GM12878 (cell line): ENCODE data around the gene CDC42EP1. TPM values are rescaled to one million over a fixed set of nuclear protein-coding genes. Genes with fewer than 3 reads are reported as not detected.
"Not testable (repeated sequence)": the region's sequence is repeated elsewhere in the genome, so short reads cannot be mapped to it uniquely, and the experiment has no call there.

ENCODE experiments used
- ATAC-seq: fragments of 200-7000 bp; cut with Tn5 transposase; 3 replicates; pipeline ENCODE4 v1.9.1; 2020; ENCODE audit warnings: mild to moderate bottlenecking, moderate library complexity
- BruUV-seq: library from RNA; stranded (reverse); fragments of 400-500 nt; replicated peaks from 2 replicates; lab custom pipeline; 2021; lab: Mats Ljungman, UMichigan
- CTCF ChIA-PET: fragments of 300-600 bp; sonication (Branson Sonifier 250); formaldehyde crosslinking; extraction: SDS; loops from one replicate; lab custom pipeline; 2021; ENCODE audit warnings: inconsistent platforms; lab: Yijun Ruan, JAX
- POLR2A ChIA-PET: fragments of 350-600 bp; formaldehyde crosslinking; extraction: SDS; loops from one replicate; lab custom pipeline; 2021; ENCODE audit warnings: inconsistent platforms; lab: Charles Lee
- RAD21 ChIA-PET: fragments of 300-600 bp; sonication (Branson Sonifier 250); formaldehyde crosslinking; loops from one replicate; lab custom pipeline; 2023; ENCODE audit warnings: antibody characterized with exemption; ENCODE audit not compliant: unreplicated experiment; lab: Charles Lee
- SMC1A ChIA-PET: fragments of 300-600 bp; sonication (Branson Sonifier 250); formaldehyde crosslinking; loops from one replicate; lab custom pipeline; 2023; ENCODE audit not compliant: unreplicated experiment, uncharacterized antibody; lab: Charles Lee
- DNase-seq: peaks from one replicate; pipeline ENCODE4 v3.0.0-alpha.2; 2011; ENCODE audit warnings: low read depth, low spot score
- FAIRE-seq: peaks from 3 replicates; lab custom pipeline; 2011; peaks lifted over from hg19 to GRCh38; lab: Jason Lieb, UNC
- H2AFZ ChIP-seq: 2 replicates; pipeline ENCODE4 v1.6.0; 2011; ENCODE audit warnings: low read depth, low read length, control low read depth; ENCODE audit not compliant: control insufficient read depth
- H3K27ac ChIP-seq: 2 replicates; pipeline ENCODE4 v1.5.1; 2011; ENCODE audit warnings: control low read depth; ENCODE audit not compliant: control insufficient read depth, insufficient read depth
- H3K27me3 ChIP-seq, 2 experiments: replicated peaks in 1 of 2; 2 replicates each; pipeline versions ENCODE4 v1.6.0 to v1.6.1; 2011; ENCODE audit warnings: low read length in 1 of 2; ENCODE audit not compliant: control insufficient read depth in 2 of 2, insufficient read depth in 2 of 2
- H3K36me3 ChIP-seq, 2 experiments: 2 replicates each; pipeline ENCODE4 v1.5.1; 2011; ENCODE audit warnings: low read length in 1 of 2; ENCODE audit not compliant: control insufficient read depth in 2 of 2, insufficient read depth in 2 of 2
- H3K4me1 ChIP-seq: 2 replicates; pipeline ENCODE4 v1.6.1; 2011; ENCODE audit warnings: mild to moderate bottlenecking, low read length, moderate library complexity, mixed read lengths; ENCODE audit not compliant: control insufficient read depth, insufficient read depth
- H3K4me2 ChIP-seq: 2 replicates; pipeline ENCODE4 v1.6.0; 2011; ENCODE audit warnings: control low read depth; ENCODE audit not compliant: control insufficient read depth, insufficient read depth
- H3K4me3 ChIP-seq: fragments of 200-600 bp; sonication (generic); 2 replicates; pipeline ENCODE4 v1.5.1; 2016
- H3K79me2 ChIP-seq: 2 replicates; pipeline ENCODE4 v1.6.0; 2011; ENCODE audit warnings: low read length; ENCODE audit not compliant: control insufficient read depth, insufficient read depth
- H3K9ac ChIP-seq: 2 replicates; pipeline ENCODE4 v1.8.0; 2011; ENCODE audit warnings: low read length, control low read depth, mixed read lengths; ENCODE audit not compliant: control insufficient read depth, insufficient read depth
- H3K9me3 ChIP-seq: replicated peaks from 3 replicates; pipeline ENCODE4 v1.5.1; 2011; ENCODE audit warnings: mild to moderate bottlenecking, low read length; ENCODE audit not compliant: control insufficient read depth, insufficient read depth
- H4K20me1 ChIP-seq: 2 replicates; pipeline ENCODE4 v1.6.0; 2011; ENCODE audit not compliant: control insufficient read depth, insufficient read depth
- MEF2B ChIP-seq: fragments of 450-650 bp; IDR thresholded peaks from 2 replicates; pipeline ENCODE4 v1.6.1; 2018; ENCODE audit warnings: mild to moderate bottlenecking, moderate library complexity; ENCODE audit not compliant: partially characterized antibody, poor library complexity, severe bottlenecking
- SIX5 ChIP-seq: IDR thresholded peaks from 2 replicates; pipeline ENCODE4 v1.6.1; 2011; ENCODE audit warnings: mild to moderate bottlenecking, low read depth, low read length, moderate library complexity; ENCODE audit not compliant: severe bottlenecking
- TAF1 ChIP-seq: IDR thresholded peaks from 2 replicates; pipeline ENCODE4 v1.6.1; 2011; ENCODE audit warnings: mild to moderate bottlenecking, low read depth, low read length, borderline replicate concordance
- TARDBP ChIP-seq: IDR thresholded peaks from 2 replicates; pipeline ENCODE4 v1.6.1; 2016; ENCODE audit warnings: borderline replicate concordance
- WRNIP1 ChIP-seq: IDR thresholded peaks from 2 replicates; pipeline ENCODE4 v1.6.1; 2011; ENCODE audit warnings: low read depth, low read length, improper control_type of control experiment, borderline replicate concordance
- YBX1 ChIP-seq: fragments of 450-650 bp; IDR thresholded peaks from 2 replicates; pipeline ENCODE4 v1.6.1; 2016; ENCODE audit warnings: antibody characterized with exemption
- WGBS: methylation state at CpG from one replicate; pipeline ENCODE4 v1.1.6; 2016; ENCODE audit warnings: low lambda C conversion rate; ENCODE audit not compliant: insufficient replicate concordance, insufficient coverage; ENCODE audit errors: missing lambda C conversion rate; 5-methylcytosine and 5-hydroxymethylcytosine counted together
- in situ Hi-C: fragments of 300-500 bp; cut with MboI; formaldehyde crosslinking; loops from 9 replicates; pipeline ENCODE4 v1.14.3; 2018; ENCODE audit warnings: mixed read lengths
- intact Hi-C: fragments of 100-400 bp; cut with micrococcal nuclease; formaldehyde crosslinking; loops from one replicate; pipeline ENCODE4 v1.14.2; 2022; ENCODE audit not compliant: unreplicated experiment
- polyA plus RNA-seq, 11 experiments: library from polyadenylated mRNA; depleted of rRNA in 4 of 11; unstranded in 6 of 11; stranded (reverse) in 5 of 11; fragments of >200 nt; fragmentation: Nextera tagmentation in 4 of 11; fragmentation: Illumina TruSeq in 1 of 11; extraction: Ambion mirVana in 4 of 11; extraction: Trizol in 1 of 11; gene quantifications; 1 replicate in 1 of 11; 2 replicates in 10 of 11; pipeline versions ENCODE4 v1.2.1 to v1.2.3, GENCODE V29; 2011 to 2016; ENCODE audit warnings: inconsistent platforms in 2 of 11, missing spikeins in 2 of 11, low read depth in 1 of 11
- total RNA-seq, 4 experiments: library from RNA; depleted of rRNA in 3 of 4; stranded (reverse); fragments of >200 nt in 3 of 4; fragmentation: Illumina TruSeq in 1 of 4; extraction: Trizol in 1 of 4; gene quantifications; 2 replicates each; pipeline versions ENCODE4 v1.2.1 to v1.2.3, GENCODE V29; 2013 to 2021
- TF ChIP-seq, protein P1 (sequence below): fragments of 450-650 bp; IDR thresholded peaks from 2 replicates; pipeline ENCODE4 v1.6.1; 2018; ENCODE audit warnings: borderline replicate concordance, mild to moderate bottlenecking; ENCODE audit not compliant: partially characterized antibody
- TF ChIP-seq, protein P2 (sequence below): fragments of 450-650 bp; IDR thresholded peaks from 2 replicates; pipeline ENCODE4 v1.6.1; 2017; ENCODE audit warnings: antibody characterized with exemption, mild to moderate bottlenecking, moderate library complexity

Gene CDC42EP1
- total and polyA plus RNA-seq, 10 of the 15 experiments (the other 5 are each of a cell fraction or from before 2014, with no cell fraction given) = 0.04 to 0.33 (median 0.09) TPM; not detected in 7

GRCh38 chr22:37547251-37547741 is 13.0 kb upstream of the CDC42EP1 start (continued):
- TF ChIP-seq, protein P1, sequence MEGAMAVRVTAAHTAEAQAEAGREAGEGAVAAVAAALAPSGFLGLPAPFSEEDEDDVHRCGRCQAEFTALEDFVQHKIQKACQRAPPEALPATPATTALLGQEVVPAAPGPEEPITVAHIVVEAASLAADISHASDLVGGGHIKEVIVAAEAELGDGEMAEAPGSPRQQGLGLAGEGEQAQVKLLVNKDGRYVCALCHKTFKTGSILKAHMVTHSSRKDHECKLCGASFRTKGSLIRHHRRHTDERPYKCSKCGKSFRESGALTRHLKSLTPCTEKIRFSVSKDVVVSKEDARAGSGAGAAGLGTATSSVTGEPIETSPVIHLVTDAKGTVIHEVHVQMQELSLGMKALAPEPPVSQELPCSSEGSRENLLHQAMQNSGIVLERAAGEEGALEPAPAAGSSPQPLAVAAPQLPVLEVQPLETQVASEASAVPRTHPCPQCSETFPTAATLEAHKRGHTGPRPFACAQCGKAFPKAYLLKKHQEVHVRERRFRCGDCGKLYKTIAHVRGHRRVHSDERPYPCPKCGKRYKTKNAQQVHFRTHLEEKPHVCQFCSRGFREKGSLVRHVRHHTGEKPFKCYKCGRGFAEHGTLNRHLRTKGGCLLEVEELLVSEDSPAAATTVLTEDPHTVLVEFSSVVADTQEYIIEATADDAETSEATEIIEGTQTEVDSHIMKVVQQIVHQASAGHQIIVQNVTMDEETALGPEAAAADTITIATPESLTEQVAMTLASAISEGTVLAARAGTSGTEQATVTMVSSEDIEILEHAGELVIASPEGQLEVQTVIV = no peak
- TF ChIP-seq YBX1 (no peak), WRNIP1 (no peak)

- intact Hi-C loops (no loop called here), in situ Hi-C loops (no loop called here)
- BruUV-seq = no TSS peak
- DNase-seq (no peak), ATAC-seq (no peak), FAIRE-seq (no peak)
- WGBS = 24% methylated on average over 5 of the region's 5 CpGs
- ChIA-PET RAD21 (interaction anchor here (1.0 to 12.8 kb wide), 2 partner anchors 17 to 41 kb away, joined by 3 to 183 read pairs; no protein-coding TSS in a partner anchor), POLR2A (no interaction called here), CTCF (interaction anchor here (0.5 to 16.8 kb wide), 3 partner anchors 16 to 218 kb away, joined by 4 to 541 read pairs (median 419); partner anchors contain the start of gene CDC42EP1), SMC1A (interaction anchor here (5.9 to 14.3 kb wide), 2 partner anchors 17 to 40 kb away, joined by 33 to 216 read pairs; no protein-coding TSS in a partner anchor)
- H3K27me3 ChIP-seq = peaks cover 0 to 2% of the 10 kb centered on the region in 2 experiments; a peak in 1 of 4 replicates
- no peaks in the 10 kb centered on the region; the same call in 1 of the 2 replicates for H4K20me1 ChIP-seq
- H3K4me2 ChIP-seq = no peak overlapping the region
- H3K9ac ChIP-seq = no peak overlapping the region
- no peak overlapping the region for H3K4me3 ChIP-seq
- no peaks in the 10 kb centered on the region; the same call in 1 of the 2 replicates for H3K4me1 ChIP-seq
- no peak overlapping the region for H3K27ac ChIP-seq
- no peaks in the 10 kb centered on the region for H3K9me3 ChIP-seq
- no peaks in the 10 kb centered on the region for H3K79me2 ChIP-seq
- no peak for TF ChIP-seq SIX5
- TF ChIP-seq TARDBP = no peak
- TF ChIP-seq MEF2B = no peak
- TF ChIP-seq, protein P2, sequence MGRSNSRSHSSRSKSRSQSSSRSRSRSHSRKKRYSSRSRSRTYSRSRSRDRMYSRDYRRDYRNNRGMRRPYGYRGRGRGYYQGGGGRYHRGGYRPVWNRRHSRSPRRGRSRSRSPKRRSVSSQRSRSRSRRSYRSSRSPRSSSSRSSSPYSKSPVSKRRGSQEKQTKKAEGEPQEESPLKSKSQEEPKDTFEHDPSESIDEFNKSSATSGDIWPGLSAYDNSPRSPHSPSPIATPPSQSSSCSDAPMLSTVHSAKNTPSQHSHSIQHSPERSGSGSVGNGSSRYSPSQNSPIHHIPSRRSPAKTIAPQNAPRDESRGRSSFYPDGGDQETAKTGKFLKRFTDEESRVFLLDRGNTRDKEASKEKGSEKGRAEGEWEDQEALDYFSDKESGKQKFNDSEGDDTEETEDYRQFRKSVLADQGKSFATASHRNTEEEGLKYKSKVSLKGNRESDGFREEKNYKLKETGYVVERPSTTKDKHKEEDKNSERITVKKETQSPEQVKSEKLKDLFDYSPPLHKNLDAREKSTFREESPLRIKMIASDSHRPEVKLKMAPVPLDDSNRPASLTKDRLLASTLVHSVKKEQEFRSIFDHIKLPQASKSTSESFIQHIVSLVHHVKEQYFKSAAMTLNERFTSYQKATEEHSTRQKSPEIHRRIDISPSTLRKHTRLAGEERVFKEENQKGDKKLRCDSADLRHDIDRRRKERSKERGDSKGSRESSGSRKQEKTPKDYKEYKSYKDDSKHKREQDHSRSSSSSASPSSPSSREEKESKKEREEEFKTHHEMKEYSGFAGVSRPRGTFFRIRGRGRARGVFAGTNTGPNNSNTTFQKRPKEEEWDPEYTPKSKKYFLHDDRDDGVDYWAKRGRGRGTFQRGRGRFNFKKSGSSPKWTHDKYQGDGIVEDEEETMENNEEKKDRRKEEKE = no peak
- TF ChIP-seq TAF1 = no peak
- no peak overlapping the region for H2AFZ ChIP-seq
- H3K36me3 ChIP-seq = no peaks in the 10 kb centered on the region
Observed at GRCh38 chr22:37549704-37550059, 10.6 kb upstream of the CDC42EP1 start.

DNA sequence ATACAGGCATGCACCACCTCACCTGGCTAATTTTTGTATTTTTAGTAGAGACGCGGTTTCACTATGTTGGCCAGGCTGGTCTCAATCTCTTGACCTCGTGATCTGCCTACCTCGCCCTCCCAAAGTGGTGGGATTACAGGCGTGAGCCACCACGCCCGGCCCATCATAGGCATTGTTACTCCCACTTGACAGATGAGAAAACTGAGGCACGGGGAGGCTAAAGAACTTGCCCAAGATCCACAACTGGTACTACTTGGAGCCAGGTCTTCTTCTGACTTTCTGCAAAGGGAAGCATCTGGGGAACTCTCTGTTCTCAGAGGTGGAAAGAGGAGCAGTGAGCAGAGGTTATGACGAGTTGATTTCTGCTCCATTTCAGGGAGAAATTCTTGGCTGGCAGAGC is 9.4 kb upstream of the CDC42EP1 start:
- CTCF ChIA-PET = interaction anchor here (1.2 to 16.8 kb wide), 4 partner anchors 9 to 41 kb away, joined by 3 to 541 read pairs (median 213); partner anchors contain the start of gene CDC42EP1
- intact Hi-C loops, POLR2A ChIA-PET, H3K36me3 ChIP-seq, DNase-seq, H3K4me3 ChIP-seq, H4K20me1 ChIP-seq, H3K27me3 ChIP-seq, FAIRE-seq, ATAC-seq, in situ Hi-C loops, H2AFZ ChIP-seq, H3K4me2 ChIP-seq, H3K27ac ChIP-seq, H3K79me2 ChIP-seq, BruUV-seq, H3K4me1 ChIP-seq, H3K9me3 ChIP-seq, H3K9ac ChIP-seq: not testable (repeated sequence)
- SMC1A ChIA-PET = interaction anchor here (1.0 to 14.3 kb wide), 4 partner anchors 9 to 39 kb away, joined by 3 to 216 read pairs (median 19); no protein-coding TSS in a partner anchor
- WGBS = 52% methylated on average over 9 of the region's 9 CpGs
- RAD21 ChIA-PET = interaction anchor here (0.9 to 1.3 kb wide), 2 partner anchors 11 to 42 kb away, joined by 3 read pairs; no protein-coding TSS in a partner anchor
